NOMO-1 treated with dmso at 0.1 percent for 144 hours (cell line): Measurements from ENCODE around the gene LTA.

Experiments
- DNase-seq: peaks from one replicate; lab custom pipeline; 2025; ENCODE audit not compliant: unreplicated experiment; lab: John Stamatoyannopoulos, UW

The LTA gene

DNA sequence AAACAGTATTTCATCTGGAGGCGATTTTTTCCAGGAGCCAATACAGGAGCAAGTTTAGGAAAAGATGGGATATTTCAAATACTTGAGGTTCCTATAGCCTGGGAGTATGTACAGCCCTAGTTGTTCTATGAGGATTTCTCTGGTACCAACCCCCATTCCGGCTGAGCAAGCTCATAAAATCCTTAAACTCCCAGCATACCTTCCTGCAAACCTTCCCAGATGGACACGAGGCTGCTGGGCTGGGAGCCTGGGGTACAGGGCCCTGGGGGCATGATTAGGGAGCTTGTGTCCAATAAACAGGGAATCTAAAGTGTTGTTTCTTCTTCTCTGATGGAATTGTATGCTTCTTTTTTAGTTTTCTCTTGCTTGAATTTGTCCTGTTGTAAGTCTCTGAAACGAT lies 49.9 kb downstream of the LTA start:
- no peak for DNase-seq

DNA sequence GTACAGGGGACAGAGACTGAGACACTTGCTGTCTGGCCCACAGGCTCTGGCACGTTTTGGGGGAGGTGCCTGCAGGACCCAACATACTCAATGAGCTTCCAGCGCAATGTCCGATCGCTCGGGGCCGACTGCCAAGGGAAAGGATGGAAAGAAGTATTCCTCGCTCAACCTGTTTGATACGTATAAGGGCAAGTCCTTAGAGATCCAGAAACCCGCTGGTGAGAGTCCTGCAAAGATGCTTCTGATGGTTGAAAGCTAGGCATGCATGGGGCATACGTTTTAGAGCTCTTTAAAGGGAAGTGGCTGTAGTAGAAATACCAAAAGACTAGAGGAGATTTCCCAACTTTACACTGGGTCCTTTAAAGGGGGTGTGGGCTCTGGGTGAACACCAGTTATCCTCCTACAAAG lies 50.6 kb downstream of the LTA start:
- peak; percentile 16 for DNase-seq
